Mesendoderm (in vitro differentiated cells): Measurements from ENCODE around the gene MACROD2.
"Not testable (repeated sequence)": the region's sequence is repeated elsewhere in the genome, so short reads cannot be mapped to it uniquely, and the experiment has no call there.

Experiments used
- DNase-seq: peaks from one replicate; pipeline ENCODE4 v3.0.0; 2013
- H2AK5ac ChIP-seq: 2 replicates; pipeline ENCODE4 v1.6.1; 2013; ENCODE audit warnings: low read length, inconsistent platforms
- H2BK120ac ChIP-seq: 2 replicates; pipeline ENCODE4 v1.6.1; 2013; ENCODE audit warnings: low read depth, mild to moderate bottlenecking, low read length, moderate library complexity, mixed read lengths
- H2BK15ac ChIP-seq: replicated peaks from 2 replicates; pipeline ENCODE4 v1.6.1; 2013; ENCODE audit warnings: low read depth, mild to moderate bottlenecking, moderate library complexity
- H2BK5ac ChIP-seq: 2 replicates; pipeline ENCODE4 v1.6.1; 2013; ENCODE audit warnings: low read length, inconsistent platforms
- H3K18ac ChIP-seq: 2 replicates; pipeline ENCODE4 v1.6.1; 2013; ENCODE audit warnings: mild to moderate bottlenecking, low read length, mixed read lengths
- H3K23ac ChIP-seq: one replicate; pipeline ENCODE4 v1.6.1; 2013; ENCODE audit warnings: low read length
- H3K27ac ChIP-seq: 2 replicates; pipeline ENCODE4 v1.5.1; 2013; ENCODE audit warnings: low read depth, mild to moderate bottlenecking, inconsistent platforms, low read length, moderate library complexity
- H3K27me3 ChIP-seq: 2 replicates; pipeline ENCODE4 v1.6.1; 2013; ENCODE audit warnings: low read length, control low read depth, mild to moderate bottlenecking, inconsistent platforms; ENCODE audit not compliant: insufficient read depth, poor library complexity
- H3K36me3 ChIP-seq: 2 replicates; pipeline ENCODE4 v1.6.1; 2013; ENCODE audit warnings: low read length, inconsistent platforms; ENCODE audit not compliant: control insufficient read depth, insufficient read depth
- H3K4ac ChIP-seq: one replicate; pipeline ENCODE4 v1.6.1; 2013; ENCODE audit warnings: low read depth, mild to moderate bottlenecking, low read length, moderate library complexity
- H3K4me1 ChIP-seq: 2 replicates; pipeline ENCODE4 v1.6.1; 2013; ENCODE audit warnings: low read depth, low read length, inconsistent platforms; ENCODE audit not compliant: control insufficient read depth
- H3K4me2 ChIP-seq: 2 replicates; pipeline ENCODE4 v1.6.1; 2013; ENCODE audit warnings: low read length
- H3K4me3 ChIP-seq: 2 replicates; pipeline ENCODE4 v1.5.1; 2013; ENCODE audit warnings: mild to moderate bottlenecking, low read length
- H3K56ac ChIP-seq: one replicate; pipeline ENCODE4 v1.6.1; 2013; ENCODE audit warnings: low read length
- H3K79me1 ChIP-seq: 2 replicates; pipeline ENCODE4 v1.6.1; 2013; ENCODE audit warnings: low read length, inconsistent platforms
- H3K79me2 ChIP-seq: 2 replicates; pipeline ENCODE4 v1.6.1; 2013; ENCODE audit warnings: mild to moderate bottlenecking, low read length; ENCODE audit not compliant: control insufficient read depth, insufficient read depth
- H3K9ac ChIP-seq: 2 replicates; pipeline ENCODE4 v1.6.1; 2013; ENCODE audit warnings: low read length, inconsistent platforms
- H4K5ac ChIP-seq: one replicate; pipeline ENCODE4 v1.6.1; 2013; ENCODE audit warnings: low read length
- H4K8ac ChIP-seq: one replicate; pipeline ENCODE4 v1.6.1; 2013; ENCODE audit warnings: low read depth, mild to moderate bottlenecking, control low read depth, low read length, moderate library complexity
- WGBS: extraction: QIAGEN DNeasy Blood & Tissue Kit; methylation state at CpG from one replicate; pipeline ENCODE4 v1.1.7; 2013; ENCODE audit warnings: low lambda C conversion rate, missing lambda C conversion rate; ENCODE audit not compliant: insufficient coverage; ENCODE audit errors: extremely low coverage; 5-methylcytosine and 5-hydroxymethylcytosine counted together

The MACROD2 gene

DNA sequence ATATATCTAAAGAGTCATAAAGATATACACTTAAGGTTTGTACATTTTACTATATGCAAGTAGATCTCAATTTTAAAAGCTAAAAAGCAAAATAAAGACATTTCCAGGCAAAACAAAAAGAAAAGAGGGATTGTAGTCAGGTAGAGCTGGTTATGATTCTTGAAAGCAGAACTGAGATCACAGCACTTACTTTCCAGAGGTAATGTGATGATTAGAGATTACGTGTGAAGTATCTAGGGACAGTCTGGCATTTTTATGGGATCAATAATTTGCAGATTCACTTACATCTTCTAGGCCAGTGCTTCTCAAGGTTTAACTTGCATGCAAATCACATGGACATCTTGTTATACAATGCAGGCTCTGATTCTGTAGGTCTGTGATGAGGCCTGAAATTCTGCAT, 1982.4 kb downstream of the MACROD2 start:
- no peak overlapping the region for H3K4me3 ChIP-seq
- no peak overlapping the region for H2AK5ac ChIP-seq
- no peak overlapping the region for H3K27ac ChIP-seq
- no peaks in the 10 kb centered on the region for H3K36me3 ChIP-seq
- no peak overlapping the region for H2BK5ac ChIP-seq
- peak overlapping the region; percentile 12 for H3K18ac ChIP-seq
- H3K27me3 ChIP-seq: no peaks in the 10 kb centered on the region
- no peak overlapping the region for H3K9ac ChIP-seq
- DNase-seq: no peak
- no peak overlapping the region for H3K4ac ChIP-seq
- H3K23ac ChIP-seq: no peak overlapping the region
- no peak overlapping the region for H3K56ac ChIP-seq
- no peaks in the 10 kb centered on the region for H3K4me1 ChIP-seq
- no peak overlapping the region for H3K4me2 ChIP-seq
- WGBS: no CpG with 5 or more reads among the region's 1 CpG
- H4K5ac ChIP-seq: no peak overlapping the region
- H2BK15ac ChIP-seq: no peak overlapping the region
- no peak overlapping the region for H2BK120ac ChIP-seq
- no peaks in the 10 kb centered on the region for H3K79me1 ChIP-seq
- no peaks in the 10 kb centered on the region for H3K79me2 ChIP-seq
- no peak overlapping the region for H4K8ac ChIP-seq

DNA sequence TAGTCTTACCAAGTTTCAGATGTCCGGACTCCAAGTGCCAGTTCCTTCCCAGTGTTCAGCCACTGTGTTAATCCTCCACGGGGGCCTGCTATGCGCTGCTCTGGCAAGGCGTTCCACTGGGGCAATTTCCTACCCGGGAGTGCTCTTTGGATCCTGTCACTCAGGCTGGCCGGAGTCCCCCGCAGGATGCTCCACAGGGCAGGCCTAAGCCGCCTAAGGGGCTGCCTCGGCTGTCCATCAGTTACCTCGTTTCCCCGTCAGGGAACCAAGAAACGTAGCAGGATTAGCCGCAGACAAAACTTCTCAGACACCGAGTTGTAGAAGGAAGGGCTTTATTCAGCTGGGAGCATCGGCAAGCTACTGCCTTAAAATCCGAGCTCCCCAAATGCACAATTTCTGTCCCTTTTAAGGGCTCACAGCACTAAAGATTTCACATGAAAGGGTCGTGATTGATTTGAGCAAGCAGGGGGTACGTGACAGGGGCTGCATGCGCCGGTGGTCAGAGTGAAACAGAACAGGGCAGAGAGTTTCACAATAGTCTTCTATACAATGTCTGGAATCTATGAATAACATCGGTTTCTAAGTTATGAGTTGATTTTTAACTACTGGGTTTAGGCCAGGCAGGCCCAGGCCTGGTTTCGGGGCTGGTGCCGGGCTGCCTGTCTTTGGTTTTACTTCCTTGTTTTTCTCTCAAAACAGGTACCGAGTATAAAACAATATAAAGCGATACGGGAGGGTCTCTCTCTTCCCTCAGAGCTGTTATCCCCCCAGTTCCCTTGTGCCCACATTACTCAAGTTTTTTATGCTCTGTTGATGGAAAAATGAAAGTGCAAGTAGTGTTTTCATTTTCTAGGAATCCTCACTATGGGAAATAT, 1990.4 kb downstream of the MACROD2 start:
- H2BK15ac ChIP-seq, H3K4ac ChIP-seq, DNase-seq, H3K36me3 ChIP-seq, H3K23ac ChIP-seq, H4K5ac ChIP-seq, H3K9ac ChIP-seq, H2BK120ac ChIP-seq, H3K18ac ChIP-seq, H4K8ac ChIP-seq, H3K27ac ChIP-seq, H2BK5ac ChIP-seq, H3K27me3 ChIP-seq, H3K4me3 ChIP-seq, H3K4me2 ChIP-seq, H3K4me1 ChIP-seq, H3K79me1 ChIP-seq, H2AK5ac ChIP-seq, H3K56ac ChIP-seq, H3K79me2 ChIP-seq: not testable (repeated sequence)
- WGBS: no CpG with 5 or more reads among the region's 26 CpGs

DNA sequence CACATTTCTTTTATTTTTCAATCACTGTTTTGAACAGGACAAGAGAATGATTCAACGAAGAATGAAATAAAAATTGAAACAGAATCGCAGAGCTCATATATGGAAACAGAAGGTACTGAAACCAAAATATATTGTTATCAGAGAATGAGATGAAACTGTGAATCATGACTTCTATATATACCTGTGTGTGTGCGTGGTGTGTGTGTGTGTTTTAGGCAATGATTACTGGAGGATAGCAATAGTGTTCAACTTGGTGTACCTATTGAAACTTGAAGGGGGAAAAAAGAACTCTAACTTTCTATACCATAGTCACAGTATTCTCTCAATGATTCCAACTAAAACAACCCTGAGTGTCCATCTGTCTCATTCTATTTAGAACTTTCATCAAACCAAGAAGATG, 1991.4 kb downstream of the MACROD2 start:
- no CpG with 5 or more reads among the region's 3 CpGs for WGBS
- Histone ChIP-seq H3K4me3 (no peak overlapping the region), H3K27me3 (no peaks in the 10 kb centered on the region), H4K8ac (no peak overlapping the region), H2BK120ac (no peak overlapping the region), H3K79me1 (no peaks in the 10 kb centered on the region), H3K79me2 (no peaks in the 10 kb centered on the region), H2AK5ac (no peak overlapping the region), H3K36me3 (no peaks in the 10 kb centered on the region), H4K5ac (no peak overlapping the region), H3K4ac (no peak overlapping the region), H3K23ac (no peak overlapping the region), H3K9ac (no peak overlapping the region), H3K4me2 (no peak overlapping the region), H3K18ac (no peak overlapping the region), H3K56ac (no peak overlapping the region), H2BK5ac (no peak overlapping the region), H3K4me1 (no peaks in the 10 kb centered on the region), H3K27ac (no peak overlapping the region), H2BK15ac (no peak overlapping the region)
- no peak for DNase-seq

DNA sequence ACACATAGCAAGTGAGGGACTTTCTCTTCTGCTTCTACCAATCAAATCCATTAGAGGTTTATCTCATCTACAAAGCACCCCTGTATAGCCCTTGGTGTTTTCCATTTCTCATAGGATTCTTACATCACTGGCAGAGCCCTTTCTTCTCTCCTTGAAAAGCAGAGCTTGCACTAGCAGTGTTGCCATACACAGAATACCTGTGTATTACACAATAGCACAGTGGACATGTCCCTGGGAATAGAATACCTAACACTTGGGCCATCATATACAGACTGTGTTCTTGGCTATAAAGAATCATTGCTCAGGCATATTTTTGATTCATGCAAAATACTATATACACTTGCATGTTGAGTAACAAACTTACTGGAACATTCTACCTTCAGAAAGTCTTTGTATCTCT, 1996.0 kb downstream of the MACROD2 start:
- no peak overlapping the region for H4K5ac ChIP-seq
- H3K4me3 ChIP-seq: no peak overlapping the region
- no peak overlapping the region for H3K27ac ChIP-seq
- H3K18ac ChIP-seq: no peak overlapping the region
- H3K27me3 ChIP-seq: no peaks in the 10 kb centered on the region
- H4K8ac ChIP-seq: no peak overlapping the region
- no peak overlapping the region for H2BK5ac ChIP-seq
- H3K56ac ChIP-seq: no peak overlapping the region
- H3K4me2 ChIP-seq: no peak overlapping the region
- no peak overlapping the region for H3K9ac ChIP-seq
- H3K4ac ChIP-seq: no peak overlapping the region
- H3K79me2 ChIP-seq: no peaks in the 10 kb centered on the region
- H3K23ac ChIP-seq: no peak overlapping the region
- H2AK5ac ChIP-seq: no peak overlapping the region
- no peak overlapping the region for H2BK15ac ChIP-seq
- H2BK120ac ChIP-seq: no peak overlapping the region
- H3K36me3 ChIP-seq: no peaks in the 10 kb centered on the region
- H3K4me1 ChIP-seq: no peaks in the 10 kb centered on the region
- no peaks in the 10 kb centered on the region for H3K79me1 ChIP-seq
- DNase-seq: no peak

DNA sequence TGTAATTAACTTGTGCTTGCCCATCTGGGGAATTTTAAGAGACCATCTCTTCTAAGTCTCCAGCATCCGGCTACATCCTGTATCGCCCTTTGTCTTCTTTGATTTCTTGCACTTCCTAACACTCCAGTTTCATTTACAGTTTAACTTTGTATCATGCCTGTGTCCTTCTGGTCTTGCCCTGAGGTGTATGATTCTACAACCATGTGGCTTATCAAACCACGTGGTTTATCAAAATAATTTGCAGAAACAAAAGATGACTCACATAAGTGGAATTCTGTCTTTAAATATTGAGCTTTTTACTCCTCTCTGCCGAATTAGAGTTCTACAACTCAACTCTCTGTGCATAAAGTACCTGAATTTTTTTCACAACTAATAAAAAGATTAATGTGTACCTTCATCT, 1997.2 kb downstream of the MACROD2 start:
- H3K23ac ChIP-seq: no peak overlapping the region
- no peak overlapping the region for H2BK5ac ChIP-seq
- H3K79me1 ChIP-seq: no peaks in the 10 kb centered on the region
- H4K5ac ChIP-seq: no peak overlapping the region
- H3K18ac ChIP-seq: no peak overlapping the region
- no peaks in the 10 kb centered on the region for H3K27me3 ChIP-seq
- H3K79me2 ChIP-seq: no peaks in the 10 kb centered on the region
- DNase-seq: no peak
- no peak overlapping the region for H3K4me2 ChIP-seq
- no peak overlapping the region for H2BK15ac ChIP-seq
- H3K56ac ChIP-seq: no peak overlapping the region
- WGBS: no CpG with 5 or more reads among the region's 4 CpGs
- H3K4ac ChIP-seq: no peak overlapping the region
- H4K8ac ChIP-seq: no peak overlapping the region
- H3K27ac ChIP-seq: no peak overlapping the region
- H3K36me3 ChIP-seq: no peaks in the 10 kb centered on the region
- H2AK5ac ChIP-seq: no peak overlapping the region
- no peak overlapping the region for H3K9ac ChIP-seq
- no peak overlapping the region for H2BK120ac ChIP-seq
- no peak overlapping the region for H3K4me3 ChIP-seq
- no peaks in the 10 kb centered on the region for H3K4me1 ChIP-seq

DNA sequence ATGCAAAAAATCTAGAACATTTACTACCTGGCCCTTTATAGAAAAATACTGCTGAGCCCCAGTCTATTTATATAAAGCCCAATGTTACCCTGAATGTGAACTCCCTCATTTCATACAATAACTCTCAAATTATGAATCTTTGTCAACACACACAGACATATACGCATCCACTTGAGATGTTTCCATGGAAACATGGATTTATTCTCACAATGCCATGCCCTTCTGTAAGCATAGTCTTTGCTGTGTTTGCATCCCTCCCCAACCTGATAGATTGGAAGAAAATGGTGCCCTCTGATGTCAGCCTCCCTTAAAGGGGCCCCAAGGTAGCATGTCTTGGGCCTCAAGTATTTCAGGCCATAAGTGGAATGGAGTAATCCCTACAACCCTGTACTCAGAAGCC, 2004.8 kb downstream of the MACROD2 start:
- Histone ChIP-seq H2AK5ac (no peak overlapping the region), H3K23ac (no peak overlapping the region), H3K27ac (no peak overlapping the region), H3K18ac (no peak overlapping the region), H3K36me3 (no peaks in the 10 kb centered on the region), H3K56ac (no peak overlapping the region), H3K79me1 (no peaks in the 10 kb centered on the region), H2BK120ac (no peak overlapping the region), H2BK15ac (no peak overlapping the region), H4K8ac (no peak overlapping the region), H3K4ac (no peak overlapping the region), H3K4me2 (no peak overlapping the region), H4K5ac (no peak overlapping the region), H3K79me2 (no peaks in the 10 kb centered on the region), H3K4me3 (no peak overlapping the region), H3K4me1 (no peaks in the 10 kb centered on the region), H2BK5ac (no peak overlapping the region), H3K9ac (no peak overlapping the region), H3K27me3 (no peaks in the 10 kb centered on the region)
- WGBS: no CpG with 5 or more reads among the region's 1 CpG
- no peak for DNase-seq
